Ovary (tissue), 9 donors: ENCODE data around the gene DARS2. TPM values are rescaled to one million over a fixed set of nuclear protein-coding genes. Genes with fewer than 3 reads are reported as not detected.

Source experiments
- DNase-seq, 5 donors: peaks; one replicate each; pipeline ENCODE4 v3.0.0-alpha.2; 2019 to 2020
- H3K27ac ChIP-seq, 2 donors: fragments of 200-600 bp; one replicate each; pipeline versions ENCODE4 v1.5.1 to v1.8.0; 2019 to 2022
- H3K27me3 ChIP-seq: fragments of 200-600 bp; one replicate; pipeline ENCODE4 v1.8.0; 2022
- H3K36me3 ChIP-seq: fragments of 200-600 bp; sonication (generic); one replicate; pipeline ENCODE4 v1.5.1; 2019
- H3K4me1 ChIP-seq: one replicate; pipeline ENCODE4 v1.8.1; 2013; ENCODE audit warnings: mild to moderate bottlenecking, moderate library complexity; ENCODE audit not compliant: insufficient read depth
- H3K4me3 ChIP-seq: fragments of 200-600 bp; sonication (generic); one replicate; pipeline ENCODE4 v1.5.1; 2017
- H3K9me3 ChIP-seq, 2 donors: fragments of 200-600 bp in 1 of 2; sonication (generic) in 1 of 2; one replicate each; pipeline versions ENCODE4 v1.5.1 to v1.8.1; 2013 to 2019; ENCODE audit warnings: mild to moderate bottlenecking in 1 of 2, moderate library complexity in 1 of 2
- EP300 ChIP-seq: sonication (generic); formaldehyde crosslinking; IDR thresholded peaks from one replicate; pipeline ENCODE4 v1.6.1; 2017; ENCODE audit warnings: antibody characterized with exemption
- POLR2A ChIP-seq: fragments of 450-650 bp; IDR thresholded peaks from one replicate; pipeline ENCODE4 v1.6.1; 2017; ENCODE audit warnings: antibody characterized with exemption, mild to moderate bottlenecking, moderate library complexity
- whole genome bisulfite sequencing, 3 donors: extraction: QIAGEN DNeasy Blood & Tissue Kit in 1 of 3; methylation state at CpG; one replicate each; pipeline versions ENCODE4 v1.1.5 to v1.1.7; 2013 to 2017; 5-methylcytosine and 5-hydroxymethylcytosine counted together
- intact Hi-C, 4 donors: fragments of 100-400 bp; cut with DNase I; formaldehyde crosslinking; loops; one replicate each; pipeline versions ENCODE4 v1.11.0 to v1.15.1; 2022 to 2023
- polyA plus RNA-seq, 2 donors: library from polyadenylated mRNA; stranded (reverse); fragments of 200-250 nt in 1 of 2; fragments of 350-450 nt in 1 of 2; fragmentation: Illumina TruSeq in 1 of 2; extraction: RNeasy Lipid Tissue Mini Kit (QIAGEN cat#74804) in 1 of 2; gene quantifications; one replicate each; pipeline ENCODE4 v1.2.3, GENCODE V29; 2013 to 2014
- small RNA-seq: library from RNA; depleted of rRNA; stranded (forward); fragments of <200 nt; gene quantifications from one replicate; pipeline ENCODE3, GENCODE V24; 2016
- total RNA-seq, 7 donors: library from RNA; depleted of rRNA in 2 of 7; stranded (reverse); fragments of >200 nt in 2 of 7; fragmentation: NEBNext Ultra II Directional in 3 of 7; extraction: Animal tissue kit (Norgen Biotek cat#: 25700) in 3 of 7; gene quantifications; one replicate each; pipeline versions ENCODE4 v1.1.0 to v1.2.4, GENCODE V29; 2016 to 2023
- TF ChIP-seq, protein P1 (sequence below), 3 donors: fragments of 450-650 bp in 2 of 3; fragments of 200-600 bp in 1 of 3; IDR thresholded peaks; one replicate each; pipeline versions ENCODE4 v1.5.1 to v1.8.0; 2016 to 2022; ENCODE audit warnings: antibody characterized with exemption in 3 of 3, mild to moderate bottlenecking in 1 of 3
- donor health status: DM: no; HTN: no; CAD: no; lungs with moderate emphysema.
- donor health status: DM: no; HTN: no; CAD: no.
- donor health status: Bipolar disorder and iron deficiency.
- donor health status: DM: yes; HTN: yes; CAD: no.
- donor health status: DM: no; HTN: no; CAD: no.
- donor health status: DM: yes; HTN: yes; CAD: no.

DARS2 gene
- total and polyA plus RNA-seq, 9 donors = 4.3 to 20.5 (median 9.1) TPM

DNA sequence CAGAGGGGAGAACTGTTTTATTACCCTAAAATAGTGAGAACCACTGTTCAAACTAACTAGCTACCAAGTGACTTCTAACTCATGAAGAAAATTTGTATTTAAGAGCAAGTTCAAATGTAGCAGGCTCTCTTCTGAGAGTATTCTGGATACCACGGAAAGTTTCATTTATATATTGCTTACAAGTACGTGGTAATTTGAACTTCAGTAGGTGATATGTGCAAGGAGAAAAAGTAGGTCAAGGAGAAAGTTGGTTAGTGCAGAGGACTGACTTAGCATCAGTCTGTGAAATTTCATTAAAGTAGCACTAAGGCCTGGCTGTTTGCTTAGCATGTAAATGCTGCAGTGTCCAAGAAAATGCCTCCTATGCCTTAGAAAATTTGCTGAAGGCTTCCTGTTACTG lies 76.0 kb downstream of the DARS2 start:
- H3K27me3 ChIP-seq = no peaks in the 10 kb centered on the region
- TF ChIP-seq, protein P1, sequence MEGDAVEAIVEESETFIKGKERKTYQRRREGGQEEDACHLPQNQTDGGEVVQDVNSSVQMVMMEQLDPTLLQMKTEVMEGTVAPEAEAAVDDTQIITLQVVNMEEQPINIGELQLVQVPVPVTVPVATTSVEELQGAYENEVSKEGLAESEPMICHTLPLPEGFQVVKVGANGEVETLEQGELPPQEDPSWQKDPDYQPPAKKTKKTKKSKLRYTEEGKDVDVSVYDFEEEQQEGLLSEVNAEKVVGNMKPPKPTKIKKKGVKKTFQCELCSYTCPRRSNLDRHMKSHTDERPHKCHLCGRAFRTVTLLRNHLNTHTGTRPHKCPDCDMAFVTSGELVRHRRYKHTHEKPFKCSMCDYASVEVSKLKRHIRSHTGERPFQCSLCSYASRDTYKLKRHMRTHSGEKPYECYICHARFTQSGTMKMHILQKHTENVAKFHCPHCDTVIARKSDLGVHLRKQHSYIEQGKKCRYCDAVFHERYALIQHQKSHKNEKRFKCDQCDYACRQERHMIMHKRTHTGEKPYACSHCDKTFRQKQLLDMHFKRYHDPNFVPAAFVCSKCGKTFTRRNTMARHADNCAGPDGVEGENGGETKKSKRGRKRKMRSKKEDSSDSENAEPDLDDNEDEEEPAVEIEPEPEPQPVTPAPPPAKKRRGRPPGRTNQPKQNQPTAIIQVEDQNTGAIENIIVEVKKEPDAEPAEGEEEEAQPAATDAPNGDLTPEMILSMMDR (IDR thresholded peaks at IDR 0.05) = no peak
- TF ChIP-seq POLR2A (no peak), EP300 (no peak)
- 17 to 33% (median 31%) methylated on average over 2 of the region's 2 CpGs for WGBS, 3 donors

DNA sequence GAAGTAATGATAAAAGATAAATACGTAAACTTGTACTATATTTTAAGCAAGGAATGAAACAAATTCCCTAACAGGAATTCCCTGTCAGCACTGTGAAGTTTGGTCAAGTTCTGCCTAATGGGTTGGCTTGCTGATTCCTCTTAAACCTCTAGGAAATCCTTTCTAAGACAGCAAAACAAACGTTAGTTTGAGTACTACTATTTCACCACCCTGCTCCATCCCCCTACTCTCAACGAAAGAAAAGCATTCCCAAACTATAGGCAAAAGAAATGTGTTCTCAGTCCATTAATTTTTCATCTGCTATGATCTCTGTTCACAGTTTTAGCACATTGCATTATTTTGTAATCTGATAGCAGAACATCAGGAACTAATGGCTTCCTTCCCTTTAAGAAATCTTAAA lies 76.5 kb downstream of the DARS2 start:
- no peak overlapping the region for H3K27ac ChIP-seq
- intact Hi-C loops = no loop called here
- peaks cover 5% of the 10 kb centered on the region for H3K4me1 ChIP-seq
- no peaks in the 10 kb centered on the region for H3K27me3 ChIP-seq
- 70 to 75% (median 70%) methylated on average over 3 of the region's 3 CpGs for WGBS, 3 donors
- no peaks in the 10 kb centered on the region for H3K36me3 ChIP-seq
- H3K9me3 ChIP-seq = no peaks in the 10 kb centered on the region
- H3K4me3 ChIP-seq = no peak overlapping the region
- DNase-seq = no peak
- no peak for TF ChIP-seq POLR2A
- TF ChIP-seq, protein P1 (IDR thresholded peaks at IDR 0.05) = no peak
- TF ChIP-seq EP300 = no peak

More for the DNA sequence above, 76.0 kb downstream of the DARS2 start:
- intact Hi-C loops = no loop called here
- peaks cover 5% of the 10 kb centered on the region for H3K4me1 ChIP-seq
- no peaks in the 10 kb centered on the region for H3K9me3 ChIP-seq
- H3K36me3 ChIP-seq = no peaks in the 10 kb centered on the region
- H3K4me3 ChIP-seq = no peak overlapping the region
- no peak for DNase-seq
- no peak overlapping the region for H3K27ac ChIP-seq

DNA sequence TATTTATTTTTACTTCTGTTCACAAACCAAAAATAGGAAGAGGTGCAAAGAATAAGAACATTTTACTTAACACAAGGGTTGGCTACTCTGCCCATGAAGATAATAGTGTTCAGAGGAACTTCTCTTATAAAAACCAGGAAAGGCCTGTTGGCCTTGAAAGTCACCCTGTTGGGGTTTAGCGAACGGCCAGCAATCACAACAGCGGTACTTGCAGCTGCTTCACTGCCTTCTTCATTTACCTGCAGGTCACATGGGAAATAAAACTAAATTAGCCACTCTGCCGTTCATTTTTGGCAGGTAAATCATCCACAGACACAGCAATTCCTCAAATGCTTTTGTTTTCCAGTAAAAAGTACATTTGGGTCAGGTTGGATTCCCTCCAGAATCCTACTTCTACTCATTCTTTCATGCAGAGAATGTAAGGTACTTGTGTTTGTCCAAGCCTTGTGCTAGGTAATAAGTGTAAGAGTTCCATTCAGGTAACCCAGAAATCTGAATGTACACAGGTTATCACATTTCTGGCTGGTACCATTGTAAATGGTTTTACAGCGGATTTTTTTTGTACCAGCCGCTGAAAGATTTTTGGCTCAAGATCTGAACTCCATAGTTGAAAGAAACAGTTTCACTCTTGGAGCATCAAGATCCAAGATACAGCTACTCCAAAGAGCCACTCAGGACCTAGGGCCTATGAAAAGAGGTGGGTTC lies 79.5 kb downstream of the DARS2 start:
- Histone ChIP-seq H3K36me3 (no peaks in the 10 kb centered on the region), H3K27me3 (no peaks in the 10 kb centered on the region), H3K9me3 (no peaks in the 10 kb centered on the region), H3K4me3 (no peak overlapping the region), H3K4me1 (peaks cover 5% of the 10 kb centered on the region), H3K27ac (no peak overlapping the region)
- no peak for DNase-seq
- 38 to 59% (median 50%) methylated on average over 6 of the region's 6 CpGs for WGBS, 3 donors
- intact Hi-C loops = no loop called here
- TF ChIP-seq EP300 (no peak), POLR2A (no peak)
- TF ChIP-seq, protein P1 (IDR thresholded peaks at IDR 0.05) = no peak

Small RNA genes within 50 kb of the gene (small RNA-seq; reads per million reads assigned to genes)
- gene RF00019 = not detected

Other genes with a start within 250 kb of the DARS2 start
- gene SLC9C2, start 221.6 kb upstream of the DARS2 start, total RNA-seq = 1 to 10 TPM in 4 of 7 donors, under 1 TPM in 3; 0.36 to 5.3 (median 1.0) TPM
- gene SLC9C2, start 221.6 kb upstream of the DARS2 start, polyA plus RNA-seq = under 1 TPM; 0.07 to 0.48 TPM
- not detected for gene TEX50, start 189.3 kb upstream of the DARS2 start, total RNA-seq
- gene TEX50, start 189.3 kb upstream of the DARS2 start, polyA plus RNA-seq = not detected
- 1 to 10 TPM in 4 of 7 donors, under 1 TPM in 3; 0.30 to 7.1 (median 2.5) TPM for gene ANKRD45, start 154.8 kb upstream of the DARS2 start, total RNA-seq
- 1 to 10 TPM in 1 of 2 donors, under 1 TPM in 1; 0.91 to 2.6 TPM for gene ANKRD45, start 154.8 kb upstream of the DARS2 start, polyA plus RNA-seq
- gene KLHL20, start 109.7 kb upstream of the DARS2 start, total RNA-seq = 10 to 100 TPM; 16.8 to 33.4 (median 23.0) TPM
- 10 to 100 TPM; 15.6 to 27.7 TPM for gene KLHL20, start 109.7 kb upstream of the DARS2 start, polyA plus RNA-seq
- 1 to 10 TPM; 1.1 to 5.6 (median 3.1) TPM for gene CENPL, start 210 bp downstream of the DARS2 start, total RNA-seq
- gene CENPL, start 210 bp downstream of the DARS2 start, polyA plus RNA-seq = 1 to 10 TPM; 2.4 to 3.9 TPM
- gene GAS5, start 43.3 kb downstream of the DARS2 start, total RNA-seq = 1,000 to 10,000 TPM in 6 of 7 donors, 100 to 1,000 TPM in 1; 958 to 2,885 (median 1,266) TPM
- gene GAS5, start 43.3 kb downstream of the DARS2 start, polyA plus RNA-seq = 1,000 to 10,000 TPM in 1 of 2 donors, 100 to 1,000 TPM in 1; 802 to 2,293 TPM
- gene ZBTB37, start 43.7 kb downstream of the DARS2 start, total RNA-seq = 10 to 100 TPM in 5 of 7 donors, 1 to 10 TPM in 2; 6.5 to 20.0 (median 14.9) TPM
- 1 to 10 TPM; 2.3 to 4.4 TPM for gene ZBTB37, start 43.7 kb downstream of the DARS2 start, polyA plus RNA-seq
- 1 to 10 TPM in 2 of 7 donors, under 1 TPM in 1, not detected in 4; 0.40 to 1.6 (median 1.1) TPM for gene SERPINC1, start 92.7 kb downstream of the DARS2 start, total RNA-seq
- gene SERPINC1, start 92.7 kb downstream of the DARS2 start, polyA plus RNA-seq = under 1 TPM in 1 of 2 donors, not detected in 1; 0.37 TPM
- 10 to 100 TPM; 16.4 to 33.8 (median 31.6) TPM for gene RC3H1, start 197.7 kb downstream of the DARS2 start, total RNA-seq
- 1 to 10 TPM; 4.6 to 5.9 TPM for gene RC3H1, start 197.7 kb downstream of the DARS2 start, polyA plus RNA-seq